ENCODE measurements around the gene PGPEP1. TPM values are rescaled to one million over a fixed set of nuclear protein-coding genes. Genes with fewer than 3 reads are reported as not detected.

Gene PGPEP1
- total and polyA plus RNA-seq, 10 of the 15 experiments (the other 5 are each of a cell fraction or from before 2014, with no cell fraction given), result 13.8 to 39.4 (median 17.0) TPM

DNA sequence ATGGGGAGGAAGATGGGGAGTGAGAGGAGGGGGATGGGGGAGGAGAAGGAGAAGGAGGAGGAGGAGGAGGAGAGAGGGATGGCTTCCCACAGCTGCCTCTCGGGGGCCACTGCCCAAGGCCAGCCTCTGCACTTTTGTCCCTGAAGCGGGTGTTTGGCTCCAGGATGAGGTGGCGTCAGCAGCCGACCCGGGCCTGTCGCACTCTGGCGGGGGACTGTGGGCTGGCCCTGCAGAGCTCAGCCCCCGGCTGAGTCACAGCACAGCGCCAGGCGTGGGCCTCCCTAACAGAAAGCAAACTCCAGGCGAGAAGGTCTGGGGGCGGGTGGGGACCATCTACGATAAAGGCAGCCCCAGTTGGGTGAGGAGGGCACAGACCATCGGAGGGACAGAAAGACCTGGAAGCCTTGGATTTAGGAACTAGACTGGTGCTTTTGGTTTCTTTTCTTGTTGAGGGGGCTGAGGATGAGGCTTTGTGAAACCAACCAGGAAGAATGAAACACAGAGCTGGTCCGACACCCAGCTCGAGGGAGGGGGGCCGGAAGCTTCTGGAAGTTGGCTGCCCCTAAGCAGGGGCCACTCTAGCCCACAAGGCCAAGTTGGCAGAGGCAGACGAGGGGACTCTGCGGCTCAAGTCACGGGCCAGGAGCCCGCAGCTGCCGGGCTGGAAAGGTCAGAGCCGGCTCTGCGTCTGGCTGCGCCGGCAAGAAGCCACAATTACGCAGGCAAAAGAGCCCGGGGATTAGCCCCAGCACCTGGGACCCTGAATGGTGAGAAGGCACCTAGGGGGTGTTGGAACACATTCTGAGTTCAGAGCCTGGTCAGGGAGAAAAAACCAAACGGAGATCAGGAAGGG, 35.7 kb upstream of the PGPEP1 start (continued):
- TF ChIP-seq PAX8 (IDR thresholded peaks at IDR 0.05) (no peak), PBX3 (IDR thresholded peaks at IDR 0.05; ENCODE audit: insufficient replicate concordance, low read depth, low read length) (no peak), CHD1 (IDR thresholded peaks at IDR 0.05; ENCODE audit: low read depth, low read length) (no peak), MEF2B (IDR thresholded peaks at IDR 0.05; ENCODE audit: partially characterized antibody, poor library complexity, severe bottlenecking) (peak; percentile 39), TARDBP (IDR thresholded peaks at IDR 0.05; ENCODE audit: borderline replicate concordance) (no peak), RAD51 (IDR thresholded peaks at IDR 0.05) (no peak), CEBPZ (IDR thresholded peaks at IDR 0.05; ENCODE audit: low read depth, low read length) (no peak), KDM1A (IDR thresholded peaks at IDR 0.05; ENCODE audit: borderline replicate concordance) (no peak), STAT1 (conservative IDR thresholded peaks at IDR 0.05) (no peak; the same call in 1 of the 2 replicates), NRF1 (conservative IDR thresholded peaks at IDR 0.05; ENCODE audit: low read depth, low read length) (no peak), WRNIP1 (IDR thresholded peaks at IDR 0.05; ENCODE audit: borderline replicate concordance, low read depth, low read length) (no peak), CUX1 (IDR thresholded peaks at IDR 0.05; ENCODE audit: insufficient replicate concordance, low read depth, low read length) (no peak), SUZ12 (IDR thresholded peaks at IDR 0.05; ENCODE audit: unreplicated experiment) (no peak), BMI1 (IDR thresholded peaks at IDR 0.05; ENCODE audit: borderline replicate concordance) (0 out of 2 replicates have a peak, but pooled peaks have one; percentile 18), ATF2 (IDR thresholded peaks at IDR 0.05; ENCODE audit: low read length) (no peak)
- TF ChIP-seq, protein P1, sequence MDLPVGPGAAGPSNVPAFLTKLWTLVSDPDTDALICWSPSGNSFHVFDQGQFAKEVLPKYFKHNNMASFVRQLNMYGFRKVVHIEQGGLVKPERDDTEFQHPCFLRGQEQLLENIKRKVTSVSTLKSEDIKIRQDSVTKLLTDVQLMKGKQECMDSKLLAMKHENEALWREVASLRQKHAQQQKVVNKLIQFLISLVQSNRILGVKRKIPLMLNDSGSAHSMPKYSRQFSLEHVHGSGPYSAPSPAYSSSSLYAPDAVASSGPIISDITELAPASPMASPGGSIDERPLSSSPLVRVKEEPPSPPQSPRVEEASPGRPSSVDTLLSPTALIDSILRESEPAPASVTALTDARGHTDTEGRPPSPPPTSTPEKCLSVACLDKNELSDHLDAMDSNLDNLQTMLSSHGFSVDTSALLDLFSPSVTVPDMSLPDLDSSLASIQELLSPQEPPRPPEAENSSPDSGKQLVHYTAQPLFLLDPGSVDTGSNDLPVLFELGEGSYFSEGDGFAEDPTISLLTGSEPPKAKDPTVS (IDR thresholded peaks at IDR 0.05; ENCODE audit: low read depth, low read length), result peak; percentile 63; the same call in 1 of the 2 replicates
